Left lung (tissue), 10 donors: ENCODE data around the gene FKBP8. TPM values are rescaled to one million over a fixed set of nuclear protein-coding genes. Genes with fewer than 3 reads are reported as not detected.
"Not testable (repeated sequence)": the region's sequence is repeated elsewhere in the genome, so short reads cannot be mapped to it uniquely, and the experiment has no call there.

ENCODE experiments used
- ATAC-seq: fragments of 200-7000 bp; cut with Tn5 transposase; one replicate; pipeline ENCODE4 v1.9.1; 2020; ENCODE audit warnings: moderate library complexity
- DNase-seq, 4 donors: peaks; one replicate each; pipeline ENCODE4 v3.0.0-alpha.2; 2013 to 2020
- H3K27ac ChIP-seq, 2 donors: fragments of 200-600 bp; sonication (generic) in 1 of 2; one replicate each; pipeline versions ENCODE4 v1.5.0 to v1.8.0; 2020 to 2021
- H3K27me3 ChIP-seq, 2 donors: fragments of 200-600 bp; sonication (generic) in 1 of 2; one replicate each; pipeline versions ENCODE4 v1.5.0 to v1.8.0; 2020 to 2021
- H3K36me3 ChIP-seq, 2 donors: fragments of 200-600 bp; sonication (generic) in 1 of 2; one replicate each; pipeline versions ENCODE4 v1.5.0 to v1.8.0; 2020 to 2021
- H3K4me1 ChIP-seq, 2 donors: fragments of 200-600 bp; one replicate each; pipeline ENCODE4 v1.8.0; 2021
- H3K4me3 ChIP-seq, 2 donors: fragments of 200-600 bp; sonication (generic) in 1 of 2; one replicate each; pipeline versions ENCODE4 v1.5.0 to v1.8.0; 2020 to 2021; ENCODE audit warnings: mild to moderate bottlenecking in 1 of 2
- H3K9me3 ChIP-seq, 2 donors: fragments of 200-600 bp; sonication (generic) in 1 of 2; one replicate each; pipeline versions ENCODE4 v1.5.0 to v1.8.0; 2020 to 2021
- CTCF ChIP-seq, 2 donors: fragments of 200-600 bp; sonication (generic) in 1 of 2; IDR thresholded peaks; one replicate each; pipeline versions ENCODE4 v1.5.0 to v1.8.0; 2021; ENCODE audit warnings: antibody characterized with exemption in 2 of 2
- intact Hi-C, 2 donors: fragments of 100-400 bp; cut with DNase I; formaldehyde crosslinking; loops; one replicate each; pipeline versions ENCODE4 v1.11.2 to v1.14.2; 2022
- polyA plus RNA-seq, 6 donors: library from polyadenylated mRNA; unstranded; fragments of 120-200 nt; gene quantifications; one replicate each; pipeline ENCODE4 v1.2.1, GENCODE V29; 2013; ENCODE audit not compliant: insufficient read length in 6 of 6
- total RNA-seq, 2 donors: library from RNA; stranded (reverse); fragmentation: NEBNext Ultra II Directional; extraction: Animal tissue kit (Norgen Biotek cat#: 25700); gene quantifications; one replicate each; pipeline ENCODE4 v1.2.1, GENCODE V29; 2021
- donor health status: DM: no; HTN: yes; CAD: no.
- donor health status: DM: no; HTN: no; CAD: no.

The FKBP8 gene
- total and polyA plus RNA-seq, 8 donors = 176 to 232 (median 214) TPM

GRCh38 chr19:18531485-18531884 lies 11.9 kb downstream of the FKBP8 start:
- no peaks in the 10 kb centered on the region for H3K4me1 ChIP-seq
- H3K9me3 ChIP-seq = no peaks in the 10 kb centered on the region
- TF ChIP-seq CTCF (IDR thresholded peaks at IDR 0.05) = no peak

DNA sequence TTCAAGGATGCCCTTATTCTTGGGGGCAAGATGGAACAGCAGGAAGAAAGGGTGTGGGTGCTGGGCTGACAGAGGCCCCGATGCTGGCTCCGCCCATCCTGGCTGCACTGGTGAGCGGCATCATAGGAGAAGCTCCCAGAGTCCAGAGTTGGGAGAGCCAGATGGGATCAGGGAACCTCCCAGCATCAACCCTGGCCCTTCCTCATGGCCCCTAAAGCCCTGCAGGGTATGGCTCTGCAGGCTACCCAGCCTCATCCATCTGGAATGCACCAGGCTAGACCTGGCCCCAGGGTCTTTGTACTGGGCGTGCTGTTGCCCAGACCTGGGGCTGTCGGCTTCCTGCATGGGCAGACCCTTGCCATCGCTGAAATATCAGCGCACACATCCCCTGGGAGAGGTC lies 13.6 kb downstream of the FKBP8 start:
- H3K4me3 ChIP-seq = no peak overlapping the region
- TF ChIP-seq CTCF (IDR thresholded peaks at IDR 0.05) = no peak
- peaks cover 0 to 39% of the 10 kb centered on the region in 2 donors for H3K36me3 ChIP-seq
- intact Hi-C loops = no loop called here
- DNase-seq (no peak), ATAC-seq (no peak)
- no peaks in the 10 kb centered on the region for H3K9me3 ChIP-seq
- no peaks in the 10 kb centered on the region for H3K27me3 ChIP-seq
- no peaks in the 10 kb centered on the region for H3K4me1 ChIP-seq
- no peak overlapping the region for H3K27ac ChIP-seq

More at GRCh38 chr19:18531485-18531884, 11.9 kb downstream of the FKBP8 start:
- H3K4me3 ChIP-seq = no peak overlapping the region
- H3K27me3 ChIP-seq = no peaks in the 10 kb centered on the region
- H3K36me3 ChIP-seq = peaks cover 0 to 56% of the 10 kb centered on the region in 2 donors
- intact Hi-C loops = no loop called here
- no peak for ATAC-seq
- no peak overlapping the region for H3K27ac ChIP-seq
- DNase-seq = no peak

DNA sequence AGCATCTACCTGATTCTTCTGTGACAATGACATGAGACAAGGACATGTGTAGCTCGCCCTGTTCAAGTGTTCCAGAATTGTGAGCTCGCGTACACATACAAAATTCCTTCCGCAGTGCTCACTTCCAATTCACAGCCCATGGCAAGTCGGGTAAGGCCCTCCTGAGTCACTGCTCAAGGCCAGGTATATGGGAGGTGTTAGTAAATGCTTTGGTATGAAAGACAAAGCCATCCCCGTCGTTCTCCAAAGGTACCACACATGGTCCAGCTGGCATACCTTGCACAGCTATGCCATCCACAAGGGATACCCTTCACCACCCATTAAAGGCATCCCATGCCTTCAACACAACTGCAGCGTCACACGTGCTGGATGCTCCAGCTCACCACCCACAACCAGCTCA lies 17.1 kb downstream of the FKBP8 start:
- H3K4me3 ChIP-seq = no peak overlapping the region
- H3K27ac ChIP-seq = no peak overlapping the region
- H3K9me3 ChIP-seq = no peaks in the 10 kb centered on the region
- ATAC-seq (no peak), DNase-seq (no peak)
- peaks cover 0 to 6% of the 10 kb centered on the region in 2 donors for H3K36me3 ChIP-seq
- no peak for TF ChIP-seq CTCF (IDR thresholded peaks at IDR 0.05)
- intact Hi-C loops = no loop called here
- peaks cover 0 to 5% of the 10 kb centered on the region in 2 donors for H3K4me1 ChIP-seq
- no peaks in the 10 kb centered on the region for H3K27me3 ChIP-seq

DNA sequence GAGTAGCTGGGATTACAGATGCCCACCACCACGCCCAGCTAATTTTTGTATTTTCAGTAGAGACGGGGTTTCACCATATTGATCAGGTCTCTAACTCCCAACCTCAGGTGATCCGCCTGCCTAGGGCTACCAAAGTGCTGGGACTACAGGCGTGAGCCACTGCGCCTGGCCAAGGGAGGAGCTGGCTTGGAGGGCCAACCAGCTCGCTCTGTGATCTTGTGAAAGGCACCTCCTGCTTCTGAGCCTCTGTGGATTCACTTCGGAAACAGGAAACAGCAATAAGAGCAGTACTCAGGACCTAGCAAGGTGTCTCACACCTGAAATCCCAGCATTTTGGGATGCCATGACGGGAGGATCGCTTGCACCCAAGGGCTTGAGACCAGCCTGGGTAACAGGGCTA lies 19.5 kb downstream of the FKBP8 start:
- intact Hi-C loops = no loop called here
- Histone ChIP-seq H3K36me3 (no peaks in the 10 kb centered on the region), H3K9me3 (no peaks in the 10 kb centered on the region), H3K4me3 (no peak overlapping the region), H3K27ac (no peak overlapping the region), H3K27me3 (no peaks in the 10 kb centered on the region), H3K4me1 (peaks cover 13 to 20% of the 10 kb centered on the region in 2 donors)
- no peak for TF ChIP-seq CTCF (IDR thresholded peaks at IDR 0.05)
- ATAC-seq (no peak), DNase-seq (no peak)

- DNase-seq, H3K36me3 ChIP-seq, ATAC-seq, H3K27me3 ChIP-seq, H3K9me3 ChIP-seq, intact Hi-C loops: not testable (repeated sequence)
- Histone ChIP-seq H3K4me1 (peaks cover 17 to 28% of the 10 kb centered on the region in 2 donors), H3K27ac (peak overlapping the region in 1 of 2 donors; percentile 58), H3K4me3 (peak overlapping the region in 1 of 2 donors; percentile 25)
These were observed 20.4 kb downstream of the FKBP8 start for GRCh38 chr19:18522862-18523440.
